NCI-H524 treated with DMSO at 0.1 percent for 48 hours (cell line): ENCODE results near the gene PDE3A.
"Not testable (repeated sequence)": the region's sequence is repeated elsewhere in the genome, so short reads cannot be mapped to it uniquely, and the experiment has no call there.

Experiments used
- DNase-seq: peaks from one replicate; lab custom pipeline; 2025; lab: John Stamatoyannopoulos, UW

The PDE3A gene

DNA sequence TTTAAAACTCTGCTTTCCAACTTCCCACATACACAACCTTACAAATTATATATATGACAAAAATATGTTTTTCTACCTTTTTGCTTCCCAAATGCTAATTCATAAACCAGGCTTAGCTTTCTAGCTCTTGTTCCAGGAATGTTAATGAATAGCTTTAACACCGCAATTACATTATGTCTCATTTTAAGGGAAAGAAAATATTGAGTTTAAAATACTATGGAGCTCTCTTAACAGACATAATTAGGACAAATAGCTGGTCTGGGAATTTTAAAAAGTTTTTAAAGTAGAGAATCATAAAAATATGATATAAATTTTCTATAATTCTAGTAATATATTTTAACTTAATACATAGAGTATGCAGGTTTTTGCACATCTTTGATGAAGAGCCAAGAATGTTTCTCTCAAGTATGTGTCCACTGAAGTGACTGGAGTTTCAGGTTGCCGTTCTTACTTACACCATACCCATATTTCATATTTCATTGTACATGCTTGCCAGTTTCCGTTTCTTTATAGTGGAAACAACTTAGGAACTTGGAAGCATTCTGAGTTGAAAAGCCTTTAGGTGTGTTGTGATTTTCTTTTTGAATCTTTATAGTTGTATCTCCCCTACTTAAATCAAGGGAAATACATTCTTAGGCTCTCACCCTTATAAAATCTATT is 236.2 kb downstream of the PDE3A start:
- no peak for DNase-seq

DNA sequence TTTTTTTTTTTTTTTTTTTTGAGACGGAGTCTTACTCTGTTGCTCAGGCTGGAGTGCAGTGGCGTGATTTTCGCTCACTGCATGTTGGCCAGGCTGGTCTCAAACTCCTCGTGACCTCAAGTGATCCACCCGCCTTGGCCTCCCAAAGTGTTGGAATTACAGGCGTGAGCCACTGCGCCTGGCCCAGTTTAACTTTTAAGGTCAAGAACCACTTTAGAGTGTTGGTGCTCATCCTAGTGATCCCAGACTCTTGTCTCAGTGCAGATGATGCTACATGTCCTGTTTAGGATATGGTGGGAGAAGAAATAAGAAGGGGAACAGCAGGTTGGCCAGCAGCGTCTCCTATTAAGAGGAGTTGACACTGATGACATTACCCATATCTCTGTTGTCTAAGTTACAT is 246.7 kb downstream of the PDE3A start:
- not testable (repeated sequence) for DNase-seq

DNA sequence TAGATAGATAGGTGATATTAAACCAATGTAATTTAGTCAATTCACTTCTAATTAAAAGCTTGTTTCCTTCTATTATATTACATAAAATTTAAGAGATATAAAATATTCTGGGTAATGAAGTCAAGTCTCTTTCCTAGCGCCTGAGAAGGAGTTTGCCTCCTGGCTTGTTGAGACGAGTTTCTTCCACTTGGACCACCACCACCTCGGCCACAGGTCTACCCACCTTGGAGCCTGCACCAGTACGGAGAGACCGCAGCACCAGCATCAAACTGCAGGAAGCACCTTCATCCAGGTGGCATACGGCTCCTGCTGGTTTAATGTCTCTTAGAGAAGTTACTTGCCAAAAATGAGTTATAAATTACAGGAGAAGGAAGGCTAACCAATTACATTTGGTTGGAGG is 247.8 kb downstream of the PDE3A start:
- DNase-seq = no peak

DNA sequence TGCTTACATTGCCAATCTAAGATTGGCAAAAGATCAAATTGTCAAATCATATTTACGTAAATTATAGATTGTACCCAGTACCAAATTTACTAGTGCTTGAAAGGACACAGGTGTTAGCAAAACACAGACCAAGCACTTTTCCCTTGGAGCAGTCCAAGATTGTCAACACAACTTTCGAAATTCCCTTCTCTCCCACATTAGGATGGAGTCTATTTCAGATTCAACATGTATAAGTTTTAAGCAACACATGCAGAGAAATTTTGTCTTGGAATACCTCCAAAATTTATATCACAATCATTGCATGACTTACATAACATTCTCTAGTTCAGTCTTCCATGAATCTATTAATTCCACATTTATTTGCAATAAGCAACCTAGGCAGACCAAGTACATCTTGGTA is 251.9 kb downstream of the PDE3A start:
- no peak for DNase-seq

DNA sequence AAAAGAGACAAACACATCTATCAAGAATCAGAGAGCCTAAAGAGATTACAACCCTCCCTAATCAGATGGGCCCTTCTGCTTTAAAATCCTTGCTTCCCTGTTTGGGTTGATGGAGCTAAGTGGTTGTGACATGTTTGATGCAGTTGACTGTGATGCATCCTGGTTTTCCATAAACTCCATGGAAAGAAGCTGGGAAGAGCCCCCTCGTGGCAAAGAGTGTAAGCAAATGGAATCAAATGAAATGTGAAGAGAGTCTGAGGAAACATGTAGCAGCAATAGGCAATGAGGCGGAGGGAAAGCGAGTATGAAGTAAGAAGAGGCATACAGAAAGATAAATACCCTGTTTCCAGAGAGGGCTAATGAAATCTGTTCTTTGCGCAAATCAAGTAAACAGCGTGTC is 256.4 kb downstream of the PDE3A start:
- DNase-seq = no peak

DNA sequence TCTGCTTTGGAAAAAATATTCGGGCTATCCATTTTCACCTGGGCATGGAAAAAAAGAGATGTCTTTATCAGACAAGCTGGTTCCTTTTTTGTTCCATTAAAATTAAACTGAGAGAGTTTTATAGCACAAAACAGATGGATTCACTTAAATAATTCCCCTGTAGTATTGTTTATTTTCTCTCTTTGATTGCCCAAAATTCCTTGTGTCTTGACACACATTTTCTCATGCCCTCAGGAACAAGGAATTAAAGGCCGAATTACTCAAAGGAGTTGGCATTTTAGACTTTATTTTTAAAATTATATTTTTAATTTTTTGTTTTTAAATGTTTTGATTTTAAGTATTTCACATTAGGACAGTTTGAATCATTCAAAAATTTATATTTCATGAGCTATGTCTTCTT is 257.2 kb downstream of the PDE3A start:
- DNase-seq = no peak

DNA sequence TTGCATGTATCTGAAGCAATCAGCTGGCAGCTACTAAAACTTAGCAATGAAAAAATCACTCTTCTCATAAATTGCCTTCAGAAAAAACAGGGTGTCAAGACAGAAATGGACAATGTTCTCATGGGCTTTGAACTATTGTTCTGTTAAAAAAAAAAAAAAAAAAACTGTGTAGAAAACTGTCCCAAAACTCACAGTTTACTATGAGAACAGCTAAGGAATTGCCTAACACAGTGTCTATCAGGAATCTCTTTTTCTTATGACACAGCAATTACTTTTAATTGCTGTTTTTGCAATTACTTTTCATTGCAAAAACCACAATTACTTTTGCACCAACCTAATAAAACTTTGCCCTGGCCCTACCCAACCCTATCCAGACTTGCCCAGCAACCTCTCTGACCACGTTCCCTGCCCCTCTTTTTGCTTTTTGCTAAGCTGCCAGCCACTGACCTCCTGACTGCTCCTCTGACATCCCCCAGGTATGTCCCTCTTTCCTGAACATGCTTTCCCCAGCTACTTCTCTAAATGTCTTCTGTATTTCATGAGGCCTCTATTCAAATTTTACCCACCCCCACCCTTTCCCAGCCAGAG is 258.8 kb downstream of the PDE3A start:
- DNase-seq = no peak

DNA sequence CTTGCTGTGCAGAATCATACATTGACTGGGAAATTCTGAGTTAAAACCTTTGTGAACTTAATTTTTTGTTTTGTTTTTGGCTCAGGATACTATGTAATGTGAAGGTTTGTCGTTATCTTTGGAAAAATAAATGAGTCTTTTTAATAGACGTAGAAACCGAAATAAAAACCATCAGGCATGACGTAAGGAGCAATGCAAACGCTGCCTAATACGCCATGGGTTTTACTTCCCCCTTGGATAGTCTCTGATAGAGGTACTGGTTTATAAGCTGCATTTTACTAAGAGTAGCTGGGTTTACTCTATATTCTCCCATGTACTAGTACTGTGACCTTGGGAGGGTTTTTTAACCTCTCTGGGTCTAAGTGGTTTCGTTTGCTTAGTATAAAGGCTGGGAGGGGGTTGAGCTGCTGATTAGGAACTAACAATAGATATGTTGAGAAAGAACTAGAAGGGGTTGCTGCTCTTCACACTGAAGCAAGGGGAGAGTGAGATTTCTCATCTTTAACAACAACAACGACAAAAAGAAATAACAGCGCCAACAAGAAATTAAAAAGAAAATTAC is 260.0 kb downstream of the PDE3A start:
- DNase-seq = no peak

DNA sequence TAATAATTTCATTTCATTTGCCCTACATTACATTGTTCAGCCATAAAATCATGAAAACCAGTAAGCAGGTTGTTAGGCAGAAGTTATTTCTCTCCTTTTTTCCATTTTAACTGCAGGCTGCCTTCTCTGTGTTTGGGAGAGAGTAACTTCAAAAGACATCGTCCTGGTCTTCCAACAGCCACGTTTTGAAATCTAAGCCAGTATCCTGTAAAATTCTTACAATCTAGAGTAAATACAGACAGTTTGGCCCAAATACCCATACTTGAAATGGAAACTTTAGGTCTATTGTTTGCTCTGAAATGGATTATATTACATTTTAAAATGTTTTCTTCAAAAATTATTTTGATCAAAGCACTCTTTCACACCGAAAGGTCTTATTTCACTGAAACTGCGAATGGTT is 260.7 kb downstream of the PDE3A start:
- no peak for DNase-seq

DNA sequence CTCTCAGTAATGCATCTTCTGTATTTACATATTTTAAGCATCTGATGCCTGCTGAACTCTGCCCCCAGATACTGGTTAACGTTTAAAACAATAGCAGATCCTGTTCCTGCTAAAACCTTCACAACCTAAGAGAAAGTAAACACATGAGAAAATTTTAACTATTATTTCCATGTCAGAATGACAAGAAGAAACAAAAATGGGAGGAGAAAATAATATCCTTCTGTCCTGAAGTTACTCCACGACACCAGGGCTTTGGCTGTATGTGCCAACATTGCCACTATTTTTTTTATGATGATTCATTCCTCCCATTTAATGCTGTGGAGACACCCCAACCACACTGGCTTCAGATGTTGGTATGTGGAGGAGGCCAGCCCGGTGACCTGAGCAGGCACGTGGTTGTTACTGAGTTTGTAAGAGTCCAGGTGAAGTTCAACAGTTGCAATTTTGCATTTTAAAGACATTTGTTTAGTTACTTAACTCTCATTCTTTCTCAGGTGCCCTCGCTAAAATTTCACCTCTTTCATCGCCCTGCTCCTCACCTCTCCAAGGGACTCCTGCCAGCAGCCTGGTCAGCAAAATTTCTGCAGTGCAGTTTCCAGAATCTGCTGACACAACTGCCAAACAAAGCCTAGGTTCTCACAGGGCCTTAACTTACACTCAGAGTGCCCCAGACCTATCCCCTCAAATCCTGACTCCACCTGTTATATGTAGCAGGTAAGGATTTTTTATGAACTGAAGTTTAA is 261.2 kb downstream of the PDE3A start:
- no peak for DNase-seq

DNA sequence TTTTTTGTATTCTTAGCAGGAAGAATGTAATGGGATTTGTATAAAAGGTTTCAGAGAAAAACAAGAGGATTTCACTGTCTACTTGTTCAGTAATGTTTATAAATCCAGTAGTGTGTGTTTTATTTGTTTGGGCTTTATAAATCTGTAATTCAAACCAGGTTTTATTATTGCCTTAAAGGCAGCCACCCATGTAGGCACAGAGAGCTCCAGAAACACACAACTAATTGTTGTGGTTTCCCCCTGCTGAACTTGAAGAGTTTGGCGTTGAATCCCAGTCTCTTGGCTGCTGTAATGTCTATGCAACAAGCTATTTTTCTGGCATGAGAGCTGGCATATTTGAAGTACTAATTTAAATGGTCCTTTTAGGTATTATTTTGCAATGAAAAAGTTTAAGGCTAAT is 263.4 kb downstream of the PDE3A start:
- no peak for DNase-seq

DNA sequence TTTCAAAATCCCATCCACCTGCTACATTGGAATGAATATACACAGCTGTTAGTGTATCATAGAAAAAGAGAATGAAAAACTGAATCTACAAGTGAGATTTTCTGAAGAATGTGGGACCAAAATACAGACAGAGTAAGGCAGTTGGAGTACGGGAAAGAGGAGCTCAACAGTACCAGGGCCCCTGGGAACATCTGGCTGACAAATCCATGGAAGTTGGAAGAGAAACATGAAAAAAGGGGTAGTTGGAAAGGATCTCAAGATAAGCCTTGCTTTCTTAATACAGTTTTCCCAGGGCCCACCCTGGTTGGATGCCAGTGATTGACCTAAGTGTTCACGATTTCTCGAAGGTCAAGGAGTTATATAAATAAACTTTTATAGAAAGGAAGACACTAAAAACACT is 272.8 kb downstream of the PDE3A start:
- no peak for DNase-seq

DNA sequence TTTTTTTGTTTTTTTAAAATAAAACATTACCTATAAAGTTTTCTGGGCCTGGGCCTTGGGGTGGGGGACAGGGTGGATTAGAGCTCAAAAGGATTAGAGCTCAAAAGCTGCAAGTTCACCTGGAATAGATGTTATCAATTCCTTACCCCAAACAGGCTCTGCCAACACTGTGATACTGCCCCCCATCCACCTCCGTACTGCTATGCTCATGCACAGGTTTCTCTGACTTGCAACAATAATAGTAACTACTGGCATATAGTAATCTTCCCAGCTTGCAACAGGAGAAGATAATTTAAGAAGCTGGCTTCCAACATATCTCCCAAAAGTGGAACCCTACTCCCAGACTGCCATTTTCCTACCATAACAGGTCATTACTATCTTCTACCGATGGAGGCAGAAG is 275.5 kb downstream of the PDE3A start:
- DNase-seq = no peak

DNA sequence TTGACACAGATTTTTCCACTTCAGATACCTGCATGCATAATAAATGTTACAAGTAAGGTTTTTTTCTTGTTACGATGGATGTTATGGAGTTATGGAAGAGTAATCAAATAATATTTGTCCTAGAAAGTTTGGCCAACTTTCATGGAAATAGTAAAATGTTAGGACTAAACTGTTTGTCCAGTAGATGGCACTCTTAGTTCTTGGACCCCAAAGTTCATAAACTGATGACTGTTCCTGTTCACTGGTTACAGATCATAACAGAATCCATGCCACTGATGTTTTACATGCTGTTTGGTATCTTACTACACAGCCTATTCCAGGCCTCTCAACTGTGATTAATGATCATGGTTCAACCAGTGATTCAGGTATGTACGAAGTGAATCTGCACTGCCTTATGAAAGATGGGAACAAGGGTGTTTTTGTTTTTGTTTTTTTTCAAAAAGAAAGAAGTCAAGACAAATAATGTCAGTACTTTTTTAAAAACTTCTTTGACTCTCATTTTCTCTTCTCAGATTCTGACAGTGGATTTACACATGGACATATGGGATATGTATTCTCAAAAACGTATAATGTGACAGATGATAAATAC is 278.0 kb downstream of the PDE3A start:
- DNase-seq = no peak

DNA sequence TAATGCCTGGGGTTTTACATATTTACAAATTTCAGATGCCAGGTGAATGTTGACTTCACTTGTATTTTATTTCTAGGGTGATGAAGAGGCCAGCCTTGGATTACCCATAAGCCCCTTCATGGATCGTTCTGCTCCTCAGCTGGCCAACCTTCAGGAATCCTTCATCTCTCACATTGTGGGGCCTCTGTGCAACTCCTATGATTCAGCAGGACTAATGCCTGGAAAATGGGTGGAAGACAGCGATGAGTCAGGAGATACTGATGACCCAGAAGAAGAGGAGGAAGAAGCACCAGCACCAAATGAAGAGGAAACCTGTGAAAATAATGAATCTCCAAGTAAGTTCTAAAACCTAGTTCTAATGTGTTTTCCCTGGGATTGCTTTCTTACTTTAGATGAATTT is 285.5 kb downstream of the PDE3A start:
- DNase-seq = no peak

DNA sequence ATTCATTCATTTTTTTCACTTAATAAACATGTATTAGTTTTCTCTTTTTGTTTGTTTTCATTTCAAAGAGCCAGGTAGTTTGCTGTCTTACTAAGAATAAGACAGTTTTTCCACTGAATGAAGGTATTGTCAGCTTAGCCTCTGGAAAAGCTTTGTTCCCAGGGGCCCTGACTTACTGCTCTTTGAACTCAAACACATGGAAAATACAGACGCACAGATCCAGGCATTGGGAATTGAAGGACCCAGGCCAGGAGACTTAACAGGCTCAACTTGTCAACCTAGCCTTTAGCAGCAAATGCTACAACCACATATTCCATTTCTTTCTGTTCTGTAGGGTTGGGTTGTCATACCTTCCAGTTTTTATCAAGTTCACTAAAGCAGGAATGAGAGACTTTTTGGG is 288.3 kb downstream of the PDE3A start:
- DNase-seq = no peak

DNA sequence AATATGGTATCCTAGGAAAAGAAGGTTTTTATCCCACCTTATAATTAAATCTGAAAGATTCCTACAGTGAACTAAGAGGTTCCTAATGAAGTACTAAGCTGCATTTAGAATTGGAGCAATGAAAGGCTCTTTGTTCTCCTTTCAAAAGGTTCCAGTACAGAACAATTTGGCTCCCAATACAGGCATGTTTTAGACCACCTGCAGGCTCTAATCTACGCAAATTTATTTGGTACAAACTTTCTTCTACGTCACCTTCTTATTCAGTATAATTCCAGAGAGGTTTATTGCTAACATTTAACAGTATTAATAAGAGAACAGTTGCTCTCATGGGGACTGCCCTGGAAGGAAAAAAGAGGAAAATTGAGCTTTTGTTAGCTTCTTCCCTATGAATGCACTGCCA is 289.2 kb downstream of the PDE3A start:
- no peak for DNase-seq

DNA sequence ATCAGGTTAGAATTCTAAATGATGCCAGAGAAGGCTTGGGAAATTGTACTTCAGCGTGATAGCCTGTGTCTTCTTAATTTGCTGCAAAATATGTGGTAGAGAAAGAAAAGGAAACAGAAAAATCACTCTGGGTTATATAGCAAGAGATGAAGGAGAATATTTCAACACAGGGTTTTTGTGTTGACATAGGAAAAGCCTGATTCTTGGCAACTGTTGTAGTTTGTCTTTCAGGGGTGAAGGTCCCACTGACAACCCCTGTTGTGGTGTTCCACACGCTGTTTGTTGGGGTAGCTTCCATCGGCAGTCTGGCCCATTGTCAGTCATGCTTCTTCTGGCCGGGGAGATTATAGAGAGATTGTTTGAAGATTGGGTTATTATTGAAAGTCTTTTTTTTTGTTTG is 313.0 kb downstream of the PDE3A start:
- DNase-seq = no peak

DNA sequence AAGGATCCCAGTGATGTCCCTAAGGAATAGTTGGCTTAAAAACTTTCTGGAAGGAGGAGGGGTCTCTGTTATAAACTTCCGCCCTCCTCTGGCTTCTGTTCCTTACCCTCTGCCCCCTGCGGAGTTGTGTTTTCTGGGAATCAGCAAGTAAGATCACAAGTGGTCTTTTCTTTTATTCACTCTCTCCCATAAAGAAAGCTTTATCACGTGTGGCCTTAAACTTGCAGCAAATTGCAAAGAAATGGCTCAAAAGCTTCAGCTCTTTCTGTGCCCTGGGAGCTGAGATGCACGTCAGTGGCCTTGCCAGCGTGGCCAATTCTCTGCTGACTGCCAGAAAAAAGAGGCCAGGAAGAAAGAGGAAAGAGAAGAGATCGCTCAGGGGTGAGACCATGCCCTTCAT is 326.9 kb downstream of the PDE3A start, which contains the start of gene SLCO1C1:
SLCO1C1 (plus strand) TSS at position 101 of the 400 bp plus-strand sequence. CDS start 4,245 bp downstream, outside the sequence.
- DNase-seq = no peak

DNA sequence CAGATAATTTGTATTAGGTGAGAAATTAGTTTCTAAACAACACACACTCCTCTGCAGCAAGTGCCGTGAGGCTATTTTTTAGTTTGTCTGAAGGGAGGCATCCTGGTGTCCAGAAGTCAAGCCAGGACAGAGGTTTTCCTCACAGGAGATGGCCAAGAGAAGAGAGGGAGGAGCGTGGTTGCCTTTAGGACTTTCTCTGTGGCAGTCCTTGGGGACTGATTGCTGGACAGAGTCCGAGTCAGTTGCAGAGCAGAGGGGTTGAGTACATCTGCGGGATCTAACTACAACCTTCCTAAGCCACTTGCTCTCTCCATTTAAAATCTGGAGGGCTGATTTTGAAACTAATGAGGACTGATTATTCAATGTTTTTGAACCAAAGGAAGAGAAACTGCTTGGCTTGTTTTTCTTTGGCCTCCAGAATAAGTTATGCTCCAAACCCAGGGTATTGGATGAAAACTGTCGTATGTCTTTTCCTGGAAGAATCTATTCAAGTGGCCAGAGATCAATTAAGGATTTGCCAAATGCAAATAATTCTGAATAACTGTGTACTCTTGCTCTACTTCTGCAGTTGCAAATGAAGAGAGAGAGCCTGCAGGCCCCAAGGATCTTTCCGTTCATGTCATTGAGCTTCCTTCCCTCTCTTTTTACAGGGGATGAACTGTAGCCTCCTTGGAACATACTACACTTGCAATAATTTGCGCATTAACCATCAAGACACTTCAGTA is 328.0 kb downstream of the PDE3A start:
- DNase-seq = no peak

DNA sequence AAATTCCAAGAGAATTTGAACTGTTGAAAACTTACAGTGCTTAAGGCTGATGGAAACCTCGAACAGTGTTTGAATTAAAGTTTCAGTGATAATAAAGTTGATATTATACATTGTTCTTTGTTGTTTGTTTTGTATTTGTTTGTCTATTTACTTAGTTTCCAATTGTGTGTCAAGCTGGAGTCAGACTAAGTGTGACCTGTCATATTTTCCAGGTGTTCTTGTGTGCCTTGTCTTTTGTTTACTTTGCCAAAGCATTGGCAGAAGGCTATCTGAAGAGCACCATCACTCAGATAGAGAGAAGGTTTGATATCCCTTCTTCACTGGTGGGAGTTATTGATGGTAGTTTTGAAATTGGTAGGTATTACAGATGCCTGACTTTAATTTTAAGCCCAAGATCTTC is 332.8 kb downstream of the PDE3A start:
- no peak for DNase-seq

DNA sequence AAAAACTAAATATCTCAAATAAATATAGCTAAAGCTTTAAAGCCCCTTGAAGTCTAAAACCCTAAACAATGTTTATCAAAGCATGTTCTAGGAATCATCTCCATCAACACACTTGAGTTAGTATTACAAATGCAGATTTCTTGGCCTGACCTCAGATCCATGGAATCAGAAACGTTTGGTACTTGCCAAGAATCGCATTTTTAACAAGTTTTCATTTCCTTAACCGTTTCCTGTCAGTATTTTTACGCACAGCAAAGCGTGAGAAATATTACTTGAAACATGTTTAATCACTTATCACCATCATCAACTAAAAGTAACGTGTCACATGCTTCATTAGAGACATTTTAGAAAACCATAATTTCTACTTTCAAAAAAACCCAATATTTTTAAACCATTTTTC is 336.5 kb downstream of the PDE3A start:
- DNase-seq = no peak
